SH-SY5Y (cell line): ENCODE results near the gene CAMKK1.

Experiments
- GATA2 ChIP-seq: IDR thresholded peaks from 2 replicates; pipeline ENCODE4 v1.6.1; 2011; ENCODE audit warnings: mild to moderate bottlenecking, low read depth, low read length
- GATA3 ChIP-seq: IDR thresholded peaks from 2 replicates; pipeline ENCODE4 v1.6.1; 2011; ENCODE audit warnings: low read depth, mild to moderate bottlenecking, low read length, moderate library complexity

- no peak for TF ChIP-seq GATA3
- TF ChIP-seq GATA2, result no peak
These were observed 13.0 kb downstream of the CAMKK1 start for GRCh38 chr17:3879591-3880417.
